Kasumi-1 (cell line): ENCODE data around the gene CALCOCO1.
"Not testable (repeated sequence)": the region's sequence is repeated elsewhere in the genome, so short reads cannot be mapped to it uniquely, and the experiment has no call there.

Experiments used
- DNase-seq, 2 experiments: peaks; one replicate each; lab custom pipeline; 2025; lab: John Stamatoyannopoulos, UW

Gene CALCOCO1

GRCh38 chr12:53727310-53728041, at the start of gene CALCOCO1:
Gene CALCOCO1 (minus strand): TSS chr12:53727452. CDS start chr12:53725242, 2,210 bp downstream.
- peak; percentile 98 to 99 for DNase-seq

- no peak for DNase-seq
Measured at GRCh38 chr12:53776872-53777271, 49.6 kb upstream of the CALCOCO1 start.

- DNase-seq, result no peak
Measured at GRCh38 chr12:53775478-53776145, 48.4 kb upstream of the CALCOCO1 start.

GRCh38 chr12:53770281-53770680, 43.0 kb upstream of the CALCOCO1 start:
- no peak for DNase-seq

- DNase-seq, result no peak
Measured at GRCh38 chr12:53768976-53769375, 41.7 kb upstream of the CALCOCO1 start.

- no peak for DNase-seq
Measured at GRCh38 chr12:53766881-53767280, 39.6 kb upstream of the CALCOCO1 start.

- no peak for DNase-seq
Measured at GRCh38 chr12:53765891-53766290, 38.6 kb upstream of the CALCOCO1 start.

GRCh38 chr12:53764615-53765014, 37.4 kb upstream of the CALCOCO1 start:
- no peak for DNase-seq

GRCh38 chr12:53762793-53763192, 35.5 kb upstream of the CALCOCO1 start:
- not testable (repeated sequence) for DNase-seq

- no peak for DNase-seq
Measured at GRCh38 chr12:53761306-53761705, 34.1 kb upstream of the CALCOCO1 start.

GRCh38 chr12:53759261-53759660, 32.0 kb upstream of the CALCOCO1 start:
- no peak for DNase-seq

- DNase-seq, result no peak
Measured at GRCh38 chr12:53758730-53759103, 31.5 kb upstream of the CALCOCO1 start.

GRCh38 chr12:53758081-53758729, 31.0 kb upstream of the CALCOCO1 start:
- peak in 1 of 2 experiments; percentile 20 for DNase-seq

- peak; percentile 70 to 72 for DNase-seq
Measured at GRCh38 chr12:53757101-53757770, 30.0 kb upstream of the CALCOCO1 start.

GRCh38 chr12:53756300-53757100, 29.2 kb upstream of the CALCOCO1 start:
- no peak for DNase-seq

- no peak for DNase-seq
Measured at GRCh38 chr12:53755893-53756292, 28.6 kb upstream of the CALCOCO1 start.

GRCh38 chr12:53755451-53755891, 28.2 kb upstream of the CALCOCO1 start:
- no peak for DNase-seq

- peak in 1 of 2 experiments; percentile 20 for DNase-seq
Measured at GRCh38 chr12:53754633-53755264, 27.5 kb upstream of the CALCOCO1 start.

- no peak for DNase-seq
Measured at GRCh38 chr12:53754188-53754585, 26.9 kb upstream of the CALCOCO1 start.

GRCh38 chr12:53752621-53753020, 25.4 kb upstream of the CALCOCO1 start:
- DNase-seq, result no peak

- DNase-seq, result no peak
Measured at GRCh38 chr12:53752192-53752601, 24.9 kb upstream of the CALCOCO1 start.
